Anterior cingulate cortex (tissue), 58 donors: ENCODE measurements around the gene AGPS.
"Not testable (repeated sequence)": the region's sequence is repeated elsewhere in the genome, so short reads cannot be mapped to it uniquely, and the experiment has no call there.

ENCODE experiments used
- DNase-seq, 58 donors: peaks; one replicate each; lab custom pipeline; 2025; lab: John Stamatoyannopoulos, UW

Gene AGPS

GRCh38 chr2:177410629-177411028 is 18.1 kb downstream of the AGPS start:
- DNase-seq = peak in 1 of 58 donors; percentile 7

GRCh38 chr2:177413703-177414102 is 21.1 kb downstream of the AGPS start:
- no peak for DNase-seq

- DNase-seq = no peak
Observed at GRCh38 chr2:177419274-177419673, 26.7 kb downstream of the AGPS start.

- no peak for DNase-seq
Observed at GRCh38 chr2:177422271-177422670, 29.7 kb downstream of the AGPS start.

GRCh38 chr2:177424120-177424519 is 31.5 kb downstream of the AGPS start:
- not testable (repeated sequence) for DNase-seq

GRCh38 chr2:177424620-177425019 is 32.0 kb downstream of the AGPS start:
- DNase-seq = not testable (repeated sequence)

- DNase-seq = no peak
Observed at GRCh38 chr2:177427316-177427715, 34.7 kb downstream of the AGPS start.

- DNase-seq = not testable (repeated sequence)
Observed at GRCh38 chr2:177427936-177428335, 35.4 kb downstream of the AGPS start.

GRCh38 chr2:177429688-177430325 is 37.2 kb downstream of the AGPS start:
- DNase-seq = peak in 3 of 58 donors; percentile 2 to 5 (median 4)

- DNase-seq = no peak
Observed at GRCh38 chr2:177430411-177430810, 37.8 kb downstream of the AGPS start.

GRCh38 chr2:177431111-177431725 is 38.6 kb downstream of the AGPS start:
- not testable (repeated sequence) for DNase-seq

- no peak for DNase-seq
Observed at GRCh38 chr2:177432703-177433102, 40.1 kb downstream of the AGPS start.

GRCh38 chr2:177433402-177433801 is 40.8 kb downstream of the AGPS start:
- no peak for DNase-seq

GRCh38 chr2:177434475-177434874 is 41.9 kb downstream of the AGPS start:
- DNase-seq = no peak

- DNase-seq = no peak
Observed at GRCh38 chr2:177445200-177445599, 52.6 kb downstream of the AGPS start.

GRCh38 chr2:177448031-177448430 is 55.5 kb downstream of the AGPS start:
- no peak for DNase-seq

- DNase-seq = no peak
Observed at GRCh38 chr2:177449159-177449558, 56.6 kb downstream of the AGPS start.

- DNase-seq = no peak
Observed at GRCh38 chr2:177455187-177455586, 62.6 kb downstream of the AGPS start.

- DNase-seq = not testable (repeated sequence)
Observed at GRCh38 chr2:177459756-177460155, 67.2 kb downstream of the AGPS start.

- no peak for DNase-seq
Observed at GRCh38 chr2:177460973-177461585, 68.5 kb downstream of the AGPS start.

GRCh38 chr2:177464549-177464948 is 72.0 kb downstream of the AGPS start:
- DNase-seq = no peak
